ENCODE measurements around the gene RELN.
A peak's percentile ranks its signal among the peaks of the same experiment; 100 is the strongest.

Gene RELN

DNA sequence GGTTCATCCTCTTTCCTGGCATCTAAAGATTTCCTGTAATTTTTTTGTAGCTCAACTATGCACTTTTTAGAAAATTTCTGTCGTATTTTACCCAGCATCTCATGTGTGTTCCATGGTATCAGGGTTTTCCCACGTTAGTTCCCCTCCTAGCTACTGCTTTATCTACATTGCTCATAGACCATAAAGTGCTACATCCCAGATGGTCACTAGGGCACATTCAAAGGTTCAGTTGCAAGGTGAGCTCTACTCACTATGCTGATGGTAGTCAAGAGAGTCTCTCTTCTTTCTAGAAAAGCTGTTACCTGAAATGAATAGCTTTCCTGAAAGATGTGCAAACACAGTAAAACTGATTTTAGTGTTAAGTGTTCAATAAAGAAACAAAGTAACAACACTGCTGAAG lies 33.5 kb downstream of the RELN start (continued):
- TF ChIP-seq, protein P1, sequence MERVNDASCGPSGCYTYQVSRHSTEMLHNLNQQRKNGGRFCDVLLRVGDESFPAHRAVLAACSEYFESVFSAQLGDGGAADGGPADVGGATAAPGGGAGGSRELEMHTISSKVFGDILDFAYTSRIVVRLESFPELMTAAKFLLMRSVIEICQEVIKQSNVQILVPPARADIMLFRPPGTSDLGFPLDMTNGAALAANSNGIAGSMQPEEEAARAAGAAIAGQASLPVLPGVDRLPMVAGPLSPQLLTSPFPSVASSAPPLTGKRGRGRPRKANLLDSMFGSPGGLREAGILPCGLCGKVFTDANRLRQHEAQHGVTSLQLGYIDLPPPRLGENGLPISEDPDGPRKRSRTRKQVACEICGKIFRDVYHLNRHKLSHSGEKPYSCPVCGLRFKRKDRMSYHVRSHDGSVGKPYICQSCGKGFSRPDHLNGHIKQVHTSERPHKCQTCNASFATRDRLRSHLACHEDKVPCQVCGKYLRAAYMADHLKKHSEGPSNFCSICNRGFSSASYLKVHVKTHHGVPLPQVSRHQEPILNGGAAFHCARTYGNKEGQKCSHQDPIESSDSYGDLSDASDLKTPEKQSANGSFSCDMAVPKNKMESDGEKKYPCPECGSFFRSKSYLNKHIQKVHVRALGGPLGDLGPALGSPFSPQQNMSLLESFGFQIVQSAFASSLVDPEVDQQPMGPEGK (CRISPR knock-in tag; IDR thresholded peaks at IDR 0.05; ENCODE audit: borderline replicate concordance), result no peak
- TF ChIP-seq, protein P2, sequence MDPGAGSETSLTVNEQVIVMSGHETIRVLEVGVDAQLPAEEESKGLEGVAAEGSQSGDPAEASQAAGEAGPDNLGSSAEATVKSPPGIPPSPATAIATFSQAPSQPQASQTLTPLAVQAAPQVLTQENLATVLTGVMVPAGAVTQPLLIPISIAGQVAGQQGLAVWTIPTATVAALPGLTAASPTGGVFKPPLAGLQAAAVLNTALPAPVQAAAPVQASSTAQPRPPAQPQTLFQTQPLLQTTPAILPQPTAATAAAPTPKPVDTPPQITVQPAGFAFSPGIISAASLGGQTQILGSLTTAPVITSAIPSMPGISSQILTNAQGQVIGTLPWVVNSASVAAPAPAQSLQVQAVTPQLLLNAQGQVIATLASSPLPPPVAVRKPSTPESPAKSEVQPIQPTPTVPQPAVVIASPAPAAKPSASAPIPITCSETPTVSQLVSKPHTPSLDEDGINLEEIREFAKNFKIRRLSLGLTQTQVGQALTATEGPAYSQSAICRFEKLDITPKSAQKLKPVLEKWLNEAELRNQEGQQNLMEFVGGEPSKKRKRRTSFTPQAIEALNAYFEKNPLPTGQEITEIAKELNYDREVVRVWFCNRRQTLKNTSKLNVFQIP (CRISPR knock-in tag; IDR thresholded peaks at IDR 0.05; ENCODE audit: borderline replicate concordance, low read depth), result no peak
- no peak for TF ChIP-seq TCF4 (CRISPR knock-in tag; IDR thresholded peaks at IDR 0.05; ENCODE audit: borderline replicate concordance)
- TF ChIP-seq PPARA (CRISPR knock-in tag; IDR thresholded peaks at IDR 0.05; ENCODE audit: borderline replicate concordance), result no peak

DNA sequence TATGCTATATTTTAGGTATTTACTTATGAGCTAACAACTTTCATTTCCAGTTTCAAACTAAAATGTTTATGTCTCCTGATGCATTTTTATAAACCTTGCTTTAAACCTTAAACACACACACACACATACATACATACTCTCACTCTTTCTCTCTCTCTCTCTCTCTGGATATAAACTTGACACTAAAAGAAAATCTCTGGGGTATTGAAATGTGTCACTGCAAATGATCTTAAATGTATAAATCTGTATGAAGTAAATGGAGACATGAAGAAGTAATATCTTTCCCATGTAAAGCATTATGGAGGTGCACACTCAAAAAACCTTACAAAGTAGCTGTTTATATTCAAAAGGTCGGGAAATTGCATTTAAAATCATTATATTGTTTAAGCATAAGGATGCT lies 37.0 kb downstream of the RELN start:
- no peak for ATAC-seq
- TF ChIP-seq TCF4 (CRISPR knock-in tag; IDR thresholded peaks at IDR 0.05; ENCODE audit: borderline replicate concordance), result no peak

DNA sequence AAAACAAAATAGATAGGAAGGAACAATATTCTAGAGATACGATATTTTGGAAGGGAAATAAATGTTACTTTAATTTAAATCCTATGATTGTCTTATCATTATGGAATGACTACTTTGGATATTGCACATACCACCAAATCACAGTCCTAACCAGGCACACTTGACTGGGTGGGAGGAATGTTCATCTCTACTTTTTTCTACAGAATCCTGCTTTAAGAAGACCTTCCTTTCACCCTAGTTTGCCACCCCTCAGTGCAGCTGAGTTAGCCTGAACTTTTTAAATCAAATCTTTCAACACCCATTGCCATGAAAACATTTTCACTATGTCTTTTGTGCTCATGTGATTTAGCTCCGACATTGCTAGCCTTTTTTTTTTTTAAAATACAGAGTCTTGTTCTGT lies 38.1 kb downstream of the RELN start:
- ATAC-seq, result no peak
- TF ChIP-seq, protein P3, sequence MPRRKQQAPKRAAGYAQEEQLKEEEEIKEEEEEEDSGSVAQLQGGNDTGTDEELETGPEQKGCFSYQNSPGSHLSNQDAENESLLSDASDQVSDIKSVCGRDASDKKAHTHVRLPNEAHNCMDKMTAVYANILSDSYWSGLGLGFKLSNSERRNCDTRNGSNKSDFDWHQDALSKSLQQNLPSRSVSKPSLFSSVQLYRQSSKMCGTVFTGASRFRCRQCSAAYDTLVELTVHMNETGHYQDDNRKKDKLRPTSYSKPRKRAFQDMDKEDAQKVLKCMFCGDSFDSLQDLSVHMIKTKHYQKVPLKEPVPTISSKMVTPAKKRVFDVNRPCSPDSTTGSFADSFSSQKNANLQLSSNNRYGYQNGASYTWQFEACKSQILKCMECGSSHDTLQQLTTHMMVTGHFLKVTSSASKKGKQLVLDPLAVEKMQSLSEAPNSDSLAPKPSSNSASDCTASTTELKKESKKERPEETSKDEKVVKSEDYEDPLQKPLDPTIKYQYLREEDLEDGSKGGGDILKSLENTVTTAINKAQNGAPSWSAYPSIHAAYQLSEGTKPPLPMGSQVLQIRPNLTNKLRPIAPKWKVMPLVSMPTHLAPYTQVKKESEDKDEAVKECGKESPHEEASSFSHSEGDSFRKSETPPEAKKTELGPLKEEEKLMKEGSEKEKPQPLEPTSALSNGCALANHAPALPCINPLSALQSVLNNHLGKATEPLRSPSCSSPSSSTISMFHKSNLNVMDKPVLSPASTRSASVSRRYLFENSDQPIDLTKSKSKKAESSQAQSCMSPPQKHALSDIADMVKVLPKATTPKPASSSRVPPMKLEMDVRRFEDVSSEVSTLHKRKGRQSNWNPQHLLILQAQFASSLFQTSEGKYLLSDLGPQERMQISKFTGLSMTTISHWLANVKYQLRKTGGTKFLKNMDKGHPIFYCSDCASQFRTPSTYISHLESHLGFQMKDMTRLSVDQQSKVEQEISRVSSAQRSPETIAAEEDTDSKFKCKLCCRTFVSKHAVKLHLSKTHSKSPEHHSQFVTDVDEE (CRISPR knock-in tag; IDR thresholded peaks at IDR 0.05), result no peak
- TF ChIP-seq ZNF70 (CRISPR knock-in tag; IDR thresholded peaks at IDR 0.05) (no peak), ZFP30 (CRISPR knock-in tag; IDR thresholded peaks at IDR 0.05) (no peak)

DNA sequence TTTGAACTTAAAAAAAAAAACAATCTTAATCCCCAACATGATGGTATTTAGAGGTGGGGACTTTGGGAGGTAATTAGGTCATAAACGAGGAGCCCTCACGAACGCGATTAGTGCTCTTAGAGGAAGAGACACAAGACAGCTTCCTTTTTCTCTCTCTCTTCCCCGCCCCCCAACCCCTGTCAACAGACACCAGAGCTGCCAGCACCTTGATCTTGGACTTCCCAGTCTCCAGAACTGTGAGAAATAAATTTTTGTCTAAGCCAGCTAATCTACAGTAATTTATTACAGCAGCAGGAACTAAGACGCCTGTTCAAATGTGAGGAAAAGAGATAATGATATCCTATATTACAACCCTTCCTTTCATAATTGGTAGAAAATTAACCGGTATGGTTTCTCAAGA lies 40.1 kb downstream of the RELN start:
- TF ChIP-seq, protein P4, sequence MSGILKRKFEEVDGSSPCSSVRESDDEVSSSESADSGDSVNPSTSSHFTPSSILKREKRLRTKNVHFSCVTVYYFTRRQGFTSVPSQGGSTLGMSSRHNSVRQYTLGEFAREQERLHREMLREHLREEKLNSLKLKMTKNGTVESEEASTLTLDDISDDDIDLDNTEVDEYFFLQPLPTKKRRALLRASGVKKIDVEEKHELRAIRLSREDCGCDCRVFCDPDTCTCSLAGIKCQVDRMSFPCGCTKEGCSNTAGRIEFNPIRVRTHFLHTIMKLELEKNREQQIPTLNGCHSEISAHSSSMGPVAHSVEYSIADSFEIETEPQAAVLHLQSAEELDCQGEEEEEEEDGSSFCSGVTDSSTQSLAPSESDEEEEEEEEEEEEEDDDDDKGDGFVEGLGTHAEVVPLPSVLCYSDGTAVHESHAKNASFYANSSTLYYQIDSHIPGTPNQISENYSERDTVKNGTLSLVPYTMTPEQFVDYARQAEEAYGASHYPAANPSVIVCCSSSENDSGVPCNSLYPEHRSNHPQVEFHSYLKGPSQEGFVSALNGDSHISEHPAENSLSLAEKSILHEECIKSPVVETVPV (CRISPR knock-in tag; IDR thresholded peaks at IDR 0.05), result no peak
- no peak for TF ChIP-seq RARB (CRISPR knock-in tag; IDR thresholded peaks at IDR 0.05)
- no peak for TF ChIP-seq TOX (CRISPR knock-in tag; IDR thresholded peaks at IDR 0.05; ENCODE audit: borderline replicate concordance)
- no peak for TF ChIP-seq SNAI2 (CRISPR knock-in tag; IDR thresholded peaks at IDR 0.05)
- no peak for ATAC-seq

DNA sequence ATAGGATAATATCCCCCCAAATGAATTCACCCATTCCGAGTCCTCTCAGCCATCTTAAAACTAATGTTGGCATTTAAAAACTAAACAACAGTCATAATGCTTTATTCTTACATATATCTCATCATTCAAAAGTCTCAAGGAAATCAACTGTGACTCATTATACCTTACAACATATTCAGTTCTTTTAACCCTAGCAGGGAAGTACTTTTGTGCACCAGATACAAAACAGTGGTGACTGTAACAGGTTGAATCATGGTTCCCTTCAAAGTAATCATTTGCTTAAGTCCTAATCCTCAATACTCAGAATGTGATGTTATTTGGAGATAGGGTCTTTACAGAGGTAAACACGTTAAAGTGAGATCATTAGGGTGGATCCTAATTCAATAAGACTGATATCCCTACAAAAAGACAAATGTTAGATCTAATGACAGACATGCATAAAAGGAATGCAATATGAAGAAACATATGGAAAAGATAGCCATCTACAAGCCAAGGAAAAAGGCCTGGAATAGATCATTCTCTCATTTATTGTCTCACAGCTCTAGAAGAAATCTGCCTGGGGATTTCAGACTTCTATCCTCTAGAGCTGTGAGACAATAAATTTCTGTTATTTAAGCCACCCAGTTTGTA lies 42.3 kb downstream of the RELN start:
- no peak for ATAC-seq
- no peak for TF ChIP-seq SNAI2 (CRISPR knock-in tag; IDR thresholded peaks at IDR 0.05)
- TF ChIP-seq GLIS3 (CRISPR knock-in tag; IDR thresholded peaks at IDR 0.05), result 0 out of 2 replicates have a peak, but pooled peaks have one; percentile 71
- no peak for TF ChIP-seq ARNTL (CRISPR knock-in tag; IDR thresholded peaks at IDR 0.05; ENCODE audit: borderline replicate concordance, low read depth)
- TF ChIP-seq ZFP3 (CRISPR knock-in tag; IDR thresholded peaks at IDR 0.05), result peak; percentile 45; the same call in 1 of the 2 replicates
- TF ChIP-seq, protein P2 (CRISPR knock-in tag; IDR thresholded peaks at IDR 0.05; ENCODE audit: borderline replicate concordance, low read depth), result no peak
- no peak for TF ChIP-seq ZC3H10 (CRISPR knock-in tag; IDR thresholded peaks at IDR 0.05)
- no peak for TF ChIP-seq BACH2 (CRISPR knock-in tag; IDR thresholded peaks at IDR 0.05; ENCODE audit: borderline replicate concordance)
- TF ChIP-seq ZNF565 (CRISPR knock-in tag; conservative IDR thresholded peaks at IDR 0.05; ENCODE audit: low read depth), result no peak
- TF ChIP-seq ZFP30 (CRISPR knock-in tag; IDR thresholded peaks at IDR 0.05), result no peak
- TF ChIP-seq, protein P3 (CRISPR knock-in tag; IDR thresholded peaks at IDR 0.05), result peak; percentile 95
- peak; percentile 93 for TF ChIP-seq TCF4 (CRISPR knock-in tag; IDR thresholded peaks at IDR 0.05; ENCODE audit: borderline replicate concordance)
- peak; percentile 64; the same call in 1 of the 2 replicates for TF ChIP-seq ESRRG (CRISPR knock-in tag; IDR thresholded peaks at IDR 0.05)
- no peak for TF ChIP-seq CSDC2 (CRISPR knock-in tag; IDR thresholded peaks at IDR 0.05)
- TF ChIP-seq TOX (CRISPR knock-in tag; IDR thresholded peaks at IDR 0.05; ENCODE audit: borderline replicate concordance), result no peak
- TF ChIP-seq, protein P5, sequence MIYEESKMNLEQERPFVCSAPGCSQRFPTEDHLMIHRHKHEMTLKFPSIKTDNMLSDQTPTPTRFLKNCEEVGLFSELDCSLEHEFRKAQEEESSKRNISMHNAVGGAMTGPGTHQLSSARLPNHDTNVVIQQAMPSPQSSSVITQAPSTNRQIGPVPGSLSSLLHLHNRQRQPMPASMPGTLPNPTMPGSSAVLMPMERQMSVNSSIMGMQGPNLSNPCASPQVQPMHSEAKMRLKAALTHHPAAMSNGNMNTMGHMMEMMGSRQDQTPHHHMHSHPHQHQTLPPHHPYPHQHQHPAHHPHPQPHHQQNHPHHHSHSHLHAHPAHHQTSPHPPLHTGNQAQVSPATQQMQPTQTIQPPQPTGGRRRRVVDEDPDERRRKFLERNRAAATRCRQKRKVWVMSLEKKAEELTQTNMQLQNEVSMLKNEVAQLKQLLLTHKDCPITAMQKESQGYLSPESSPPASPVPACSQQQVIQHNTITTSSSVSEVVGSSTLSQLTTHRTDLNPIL (CRISPR knock-in tag; IDR thresholded peaks at IDR 0.05; ENCODE audit: low read depth), result 0 out of 2 replicates have a peak, but pooled peaks have one; percentile 60

Measured in SK-N-SH treated with all-trans-retinoic acid at 6 μM for 48 hours (cell line).